Measurements from ENCODE around the gene KANK3.
"Not testable (repeated sequence)": the region's sequence is repeated elsewhere in the genome, so short reads cannot be mapped to it uniquely, and the experiment has no call there.

The KANK3 gene

DNA sequence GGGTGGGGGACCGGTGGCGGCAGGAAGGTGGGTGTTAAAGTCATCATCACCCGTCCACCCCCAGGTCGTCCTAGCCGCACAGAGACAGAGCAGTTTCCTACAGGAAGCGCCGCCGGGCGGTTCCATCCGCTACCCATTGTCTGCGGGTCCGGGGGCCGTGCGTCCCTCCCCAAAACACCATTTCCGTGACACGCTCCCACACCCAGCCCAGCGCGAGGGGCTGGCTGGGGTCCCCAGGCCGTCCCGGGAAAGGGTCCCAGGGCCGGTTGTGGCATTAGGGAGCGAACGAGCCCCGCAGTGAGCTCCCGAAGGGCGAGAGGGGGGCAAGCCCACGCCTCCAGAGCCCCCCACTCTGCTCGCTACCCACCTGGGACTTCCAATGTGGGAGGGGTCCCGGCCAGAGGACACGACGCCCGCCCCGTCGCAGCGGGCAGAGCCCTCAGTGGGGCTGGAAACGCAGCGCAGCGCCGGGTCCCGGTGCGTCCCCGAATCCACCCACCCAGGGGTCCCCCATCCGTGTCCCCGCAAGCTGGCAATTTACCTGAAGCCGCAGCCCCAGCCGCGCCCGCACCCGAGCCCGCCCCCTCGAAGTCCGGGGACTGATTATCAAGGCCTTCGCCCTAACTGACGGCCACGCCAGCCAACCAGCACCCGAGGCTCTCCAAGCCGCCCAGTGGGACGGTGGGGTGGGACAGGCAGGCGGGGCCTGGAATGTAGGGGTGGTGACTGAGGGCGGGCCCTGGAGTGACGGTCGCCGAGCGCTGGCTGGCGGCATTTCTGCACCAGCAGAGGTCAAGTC, at the start of gene KANK3:
Gene KANK3, minus strand, starts transcription at position 579 of the 799 bp plus-strand sequence. CDS start 5,434 bp downstream, outside the sequence.
- DNase-seq (ENCODE audit: low read depth in 2 of 2) = peak; percentile 81

DNA sequence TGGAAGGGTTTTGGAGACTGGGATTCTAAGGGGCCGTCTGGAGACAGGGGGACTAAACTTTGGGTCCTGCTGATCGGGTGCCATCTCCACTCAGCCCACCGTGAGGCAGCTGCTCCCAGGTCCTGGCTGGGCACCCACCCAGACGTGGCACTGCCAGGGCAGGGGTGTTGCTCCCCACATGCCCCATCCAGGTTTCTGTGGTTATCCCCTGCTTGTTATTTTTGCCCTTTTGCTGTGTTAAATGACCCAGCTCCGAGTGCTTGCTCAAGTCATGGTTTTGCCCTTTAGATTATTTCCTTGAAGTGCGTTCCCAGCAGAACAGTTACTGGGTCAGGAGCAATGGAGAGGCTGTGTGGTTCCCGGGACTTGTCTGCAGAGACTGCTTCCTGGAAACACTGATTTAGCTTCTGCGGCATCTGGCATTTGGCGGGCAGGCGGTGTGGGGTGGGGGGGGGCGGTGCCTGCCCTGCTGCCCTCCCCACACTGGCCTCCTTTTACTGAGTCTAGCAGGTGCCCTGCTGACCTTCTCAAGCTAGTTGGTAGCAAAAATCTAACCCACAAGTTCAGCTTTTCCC, 49.0 kb upstream of the KANK3 start:
- no peak for DNase-seq (ENCODE audit: low read depth in 2 of 2)

DNA sequence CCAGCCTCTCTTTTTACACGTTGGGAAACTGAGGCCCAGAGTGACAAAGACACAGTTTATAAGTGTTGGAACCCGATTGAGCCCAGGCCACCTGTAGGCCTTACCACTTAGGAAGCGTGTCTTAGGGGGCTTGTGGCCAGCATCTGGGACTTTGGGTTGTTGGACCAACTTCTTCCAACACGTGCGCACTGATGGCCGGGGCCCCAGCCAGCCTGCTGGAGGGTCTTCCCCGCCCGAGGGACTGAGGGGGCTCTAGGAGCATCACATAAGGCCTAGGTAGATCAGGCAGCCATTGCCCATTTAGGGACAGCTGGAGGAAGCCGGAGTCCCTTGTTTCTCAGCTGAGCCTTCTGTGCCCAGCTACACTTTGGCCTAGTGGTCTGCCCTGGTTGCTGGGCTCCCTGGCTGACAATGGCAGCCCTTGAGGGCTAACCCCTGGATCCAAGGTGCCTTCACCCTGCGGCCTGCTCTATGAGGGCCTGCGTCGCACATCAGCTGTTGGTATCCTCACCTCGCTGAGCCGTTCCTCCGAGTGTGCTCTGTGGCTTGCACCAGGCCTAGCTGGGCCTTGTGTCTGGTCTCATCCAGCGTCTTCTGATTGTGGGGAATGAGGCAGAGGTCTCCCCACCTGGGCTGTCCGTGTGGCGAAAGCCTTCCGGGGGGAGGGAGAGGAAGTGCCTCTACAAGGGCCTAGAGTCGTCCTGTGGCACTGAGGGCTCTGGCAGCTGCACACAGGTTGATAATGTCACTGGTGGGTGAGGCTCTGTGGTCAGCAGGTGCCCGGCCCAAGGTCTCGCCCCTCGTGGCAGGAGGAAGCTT, 48.3 kb upstream of the KANK3 start:
- no peak for DNase-seq (ENCODE audit: low read depth in 2 of 2)

DNA sequence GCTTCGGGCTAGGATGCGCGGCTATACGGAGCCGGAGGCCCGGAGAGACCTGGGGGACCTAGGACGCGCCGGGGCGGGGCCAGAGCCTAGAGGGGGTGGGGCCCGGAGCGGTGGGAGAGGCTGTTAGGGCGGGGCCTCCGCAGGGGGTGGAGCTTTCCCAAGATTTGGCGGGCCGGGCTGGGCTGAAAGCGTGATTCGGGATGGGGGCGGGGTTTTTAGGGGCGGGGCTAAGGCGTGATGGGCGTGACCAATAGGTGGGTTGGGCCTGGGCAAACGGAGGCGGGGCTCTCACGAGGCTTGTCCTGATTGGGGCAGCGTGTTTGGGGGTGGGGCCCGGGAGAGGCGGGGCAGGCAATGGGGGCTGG, 47.5 kb upstream of the KANK3 start:
- DNase-seq (ENCODE audit: low read depth in 2 of 2) = peak; percentile 77 to 81

DNA sequence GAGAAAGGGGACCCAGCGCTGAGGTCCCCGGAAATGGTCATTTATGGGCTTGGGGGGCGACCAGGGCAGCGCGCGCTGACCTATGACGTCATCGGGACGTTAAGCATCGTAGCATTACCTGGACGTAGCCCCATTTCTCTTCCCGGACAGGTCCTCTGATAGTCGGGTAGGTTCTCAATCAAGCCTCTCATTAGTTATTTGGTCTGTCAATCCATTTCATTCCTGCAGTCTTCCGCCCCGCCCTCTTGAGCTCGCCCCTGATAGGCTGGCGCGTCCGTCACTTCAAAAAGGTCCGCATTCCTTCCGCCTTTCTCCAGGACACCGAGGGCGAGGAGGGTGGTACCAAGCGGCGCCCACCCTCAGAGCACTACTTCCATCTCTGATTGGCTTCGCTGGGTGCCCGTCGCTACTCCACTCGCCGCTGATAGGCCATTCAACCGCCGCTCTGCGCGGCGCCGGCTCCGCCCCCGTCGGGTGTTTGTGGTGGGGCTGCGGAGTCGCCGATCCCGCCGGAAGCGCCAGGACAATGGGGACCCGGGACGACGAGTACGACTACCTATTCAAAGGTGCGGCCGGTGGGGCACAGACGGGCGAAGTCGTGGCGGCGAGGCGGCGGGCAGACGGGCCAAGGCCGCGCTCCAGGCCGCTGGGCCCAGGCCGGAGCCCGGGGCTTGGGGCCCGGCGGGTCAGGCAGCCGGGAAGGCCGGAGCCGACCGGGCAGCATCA, 47.0 kb upstream of the KANK3 start, which contains the start of gene RAB11B:
Gene RAB11B, plus strand, starts transcription at position 470 of the 726 bp plus-strand sequence. Its CDS starts 57 bp downstream, at position 527.
- DNase-seq (ENCODE audit: low read depth in 2 of 2) = peak; percentile 91 to 92

DNA sequence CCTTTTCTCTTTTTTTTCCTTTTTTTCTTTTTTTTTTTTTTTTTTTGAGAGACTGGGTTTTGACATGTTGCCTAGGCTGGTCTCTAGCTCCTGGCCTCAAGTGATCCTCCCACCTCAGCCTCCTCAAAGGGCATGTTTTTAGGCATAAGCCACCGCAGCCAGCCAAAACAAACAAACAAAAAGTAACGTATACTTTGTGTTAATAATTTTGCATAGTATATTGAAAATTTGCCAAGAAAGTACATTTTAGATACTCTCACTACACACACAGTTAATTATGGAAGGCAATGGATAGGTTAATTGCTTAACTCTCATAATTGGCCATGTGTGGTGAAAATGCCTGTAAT, 45.5 kb upstream of the KANK3 start:
- no peak for DNase-seq (ENCODE audit: low read depth in 2 of 2)

DNA sequence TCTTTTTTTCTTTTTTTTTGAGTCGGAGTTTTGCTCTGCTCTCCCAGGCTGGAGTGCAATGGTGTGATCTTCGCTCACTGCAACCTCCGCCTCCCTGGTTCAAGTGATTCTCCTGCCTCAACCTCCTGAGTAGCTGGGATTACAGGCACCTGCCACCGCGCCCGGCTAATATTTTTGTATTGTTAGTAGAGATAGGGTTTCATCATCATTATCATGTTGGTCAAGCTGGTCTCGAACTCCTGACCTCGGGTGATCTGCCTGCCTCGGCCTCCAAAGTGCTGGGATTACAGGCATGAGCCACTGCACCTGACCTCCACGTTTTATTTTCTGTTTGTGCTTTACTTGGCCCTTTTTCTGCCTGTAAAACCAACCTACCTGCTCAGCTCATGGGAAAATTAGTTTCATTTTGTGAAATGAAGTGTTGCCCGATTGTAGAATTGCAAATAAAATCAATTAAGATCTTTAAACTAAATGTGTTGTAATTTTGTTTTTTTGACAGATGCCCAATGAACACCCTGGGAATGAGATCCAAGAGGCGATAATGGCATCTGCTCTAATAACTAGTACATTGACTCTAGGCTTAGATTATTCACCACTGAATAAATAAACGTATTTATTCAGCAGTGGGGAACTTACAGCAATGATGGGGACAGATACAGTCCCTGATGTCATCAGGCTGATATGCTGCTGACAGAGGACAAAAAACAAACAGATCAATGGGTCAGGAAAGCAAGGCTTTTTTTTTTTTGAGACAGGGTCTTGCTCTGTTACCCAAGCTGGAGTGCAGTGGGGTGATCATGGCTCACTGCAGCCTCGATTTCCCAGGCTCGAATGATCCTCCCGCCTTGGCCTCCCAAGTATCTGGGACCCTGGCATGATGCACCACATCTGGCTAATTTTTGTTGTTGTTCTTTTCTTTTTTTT, 44.9 kb upstream of the KANK3 start:
- DNase-seq (ENCODE audit: low read depth in 2 of 2) = no peak

DNA sequence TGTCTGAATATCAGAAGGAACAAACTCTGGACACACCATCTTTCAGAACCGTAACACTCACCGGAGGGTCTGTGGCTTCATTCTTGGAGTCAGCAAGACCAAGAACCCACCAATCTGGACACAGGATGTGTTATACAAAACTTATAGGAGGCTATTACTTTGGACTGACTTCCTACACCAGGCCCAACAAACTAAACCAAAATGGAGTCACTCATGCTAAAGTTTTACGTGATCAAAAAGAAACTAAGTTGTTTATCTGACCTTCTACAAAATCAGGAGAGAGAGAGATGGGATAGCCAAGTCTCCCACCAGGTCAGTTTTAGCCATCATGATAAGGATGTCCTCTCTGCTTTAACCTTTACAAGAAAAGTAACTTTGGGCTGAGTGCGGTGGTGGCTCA, 43.9 kb upstream of the KANK3 start:
- DNase-seq (ENCODE audit: low read depth in 2 of 2) = no peak

DNA sequence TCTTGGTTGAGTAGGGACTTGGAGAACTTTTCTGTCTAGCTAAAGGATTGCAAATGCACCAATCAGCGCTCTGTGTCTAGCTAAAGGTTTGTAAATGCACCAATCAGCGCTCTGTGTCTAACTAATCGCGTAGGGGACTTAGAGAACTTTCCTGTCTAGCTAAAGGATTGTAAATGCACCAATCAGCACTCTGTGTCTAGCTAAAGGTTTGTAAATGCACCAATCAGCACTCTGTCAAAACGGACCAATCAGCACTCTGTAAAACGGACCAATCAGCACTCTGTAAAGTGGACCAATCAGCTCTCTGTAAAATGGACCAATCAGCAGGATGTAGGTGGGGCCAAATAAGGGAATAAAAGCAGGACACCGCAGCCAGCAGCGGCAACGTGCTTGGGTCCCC, 43.4 kb upstream of the KANK3 start:
- not testable (repeated sequence) for DNase-seq (ENCODE audit: low read depth in 2 of 2)

DNA sequence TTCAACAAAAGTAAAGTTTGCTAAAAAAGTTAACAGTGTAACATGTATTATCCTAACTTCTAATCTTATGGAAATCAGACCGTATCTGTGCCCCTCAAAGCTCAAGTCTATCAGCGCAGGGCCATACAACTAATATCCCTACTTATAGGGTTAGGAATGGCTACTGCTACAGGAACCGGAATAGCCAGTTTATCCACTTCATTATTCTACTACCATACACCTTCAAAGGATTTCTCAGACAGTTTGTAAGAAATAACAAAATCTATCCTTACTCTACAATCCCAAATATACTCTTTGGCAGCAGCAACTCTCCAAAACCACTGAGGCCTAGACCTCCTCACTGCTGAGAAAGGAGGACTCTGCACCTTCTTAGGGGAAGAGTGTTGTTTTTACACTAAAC, 42.5 kb upstream of the KANK3 start:
- DNase-seq (ENCODE audit: low read depth in 2 of 2) = not testable (repeated sequence)

DNA sequence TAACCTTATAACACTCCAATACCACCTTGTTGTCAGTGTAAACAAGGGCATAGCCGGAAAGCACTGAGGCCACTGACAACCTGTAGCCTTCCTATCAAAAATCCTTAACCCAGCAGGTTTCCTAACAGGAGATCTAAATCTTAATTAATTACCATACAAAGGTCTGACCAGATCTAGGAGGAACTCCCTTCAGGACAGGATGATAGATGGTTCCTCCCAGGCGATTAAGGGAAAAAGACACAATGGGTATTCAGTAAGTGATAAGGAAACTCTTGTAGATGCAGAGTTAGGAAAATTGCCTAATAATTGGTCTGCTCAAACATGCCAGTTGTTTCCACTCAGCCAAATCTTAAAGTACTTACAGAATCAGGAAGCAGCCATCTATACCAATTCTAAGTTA, 42.0 kb upstream of the KANK3 start:
- DNase-seq (ENCODE audit: low read depth in 2 of 2) = not testable (repeated sequence)

DNA sequence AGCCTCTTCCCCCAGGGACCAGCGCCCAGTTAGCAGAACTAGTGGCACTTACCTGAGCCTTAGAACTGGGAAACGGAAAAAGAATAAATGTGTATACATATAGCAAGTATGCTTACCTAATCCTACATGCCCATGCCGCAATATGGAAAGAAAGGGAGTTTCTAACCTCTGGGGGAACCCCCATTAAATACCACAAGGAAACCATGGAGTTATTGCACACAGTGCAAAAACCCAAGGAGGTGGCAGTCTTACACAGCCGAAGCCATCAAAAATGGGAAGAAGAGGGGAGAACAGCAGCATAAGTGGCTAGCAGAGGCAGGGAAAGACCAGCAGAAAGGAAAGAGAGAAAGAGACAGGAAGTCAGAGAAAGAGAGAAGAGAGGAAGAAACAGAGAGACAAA, 41.5 kb upstream of the KANK3 start:
- DNase-seq (ENCODE audit: low read depth in 2 of 2) = not testable (repeated sequence)

DNA sequence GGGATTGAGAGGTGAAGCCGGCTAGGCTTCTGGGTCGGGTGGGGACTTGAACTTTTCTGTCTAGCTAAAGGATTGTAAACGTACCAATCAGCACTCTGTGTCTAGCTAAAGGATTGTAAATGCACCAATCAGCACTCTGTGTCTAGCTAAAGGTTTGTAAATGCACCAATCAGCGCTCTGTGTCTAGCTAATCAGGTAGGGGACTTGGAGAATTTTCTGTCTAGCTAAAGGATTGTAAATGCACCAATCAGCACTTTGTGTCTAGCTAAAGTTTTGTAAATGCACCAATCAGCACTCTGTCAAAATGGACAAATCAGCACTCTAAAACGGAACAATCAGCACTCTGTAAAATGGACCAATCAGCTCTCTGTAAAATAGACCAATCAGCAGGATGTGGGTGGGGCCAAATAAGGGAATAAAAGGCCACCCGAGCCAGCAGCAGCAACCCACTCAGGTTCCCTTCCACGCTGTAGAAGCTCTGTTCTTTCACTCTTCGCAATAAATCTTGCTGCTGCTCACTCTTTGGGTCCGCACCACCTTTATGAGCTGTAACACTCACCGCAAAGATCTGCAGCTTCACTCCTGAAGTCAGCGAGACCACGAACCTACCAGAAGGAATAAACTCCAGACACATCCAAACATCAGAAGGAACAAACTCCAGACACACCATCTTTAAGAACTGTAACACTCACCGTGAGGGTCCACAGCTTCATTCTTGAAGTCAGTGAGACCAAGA, 36.3 kb upstream of the KANK3 start:
- DNase-seq (ENCODE audit: low read depth in 2 of 2) = not testable (repeated sequence)

DNA sequence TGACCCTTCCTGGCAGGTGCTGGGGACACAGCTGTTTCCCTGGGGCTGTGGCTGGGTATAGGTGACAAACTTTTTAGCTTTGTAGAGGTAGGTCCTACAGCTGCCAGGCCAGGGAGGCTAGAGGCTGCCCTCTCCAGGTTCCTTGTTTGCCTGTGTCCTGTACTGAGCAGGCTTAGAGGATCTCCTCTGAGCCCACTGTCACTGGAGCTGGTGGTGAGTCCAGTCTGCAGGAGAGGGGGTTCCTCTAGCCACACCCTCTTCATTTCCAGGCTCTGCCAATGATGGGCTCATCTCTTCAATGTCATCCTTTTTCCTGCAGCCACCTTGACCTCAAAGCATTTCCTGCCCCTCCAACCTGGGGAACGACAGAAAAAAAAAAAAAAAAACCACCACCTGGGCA, 34.5 kb upstream of the KANK3 start:
- no peak for DNase-seq (ENCODE audit: low read depth in 2 of 2)

DNA sequence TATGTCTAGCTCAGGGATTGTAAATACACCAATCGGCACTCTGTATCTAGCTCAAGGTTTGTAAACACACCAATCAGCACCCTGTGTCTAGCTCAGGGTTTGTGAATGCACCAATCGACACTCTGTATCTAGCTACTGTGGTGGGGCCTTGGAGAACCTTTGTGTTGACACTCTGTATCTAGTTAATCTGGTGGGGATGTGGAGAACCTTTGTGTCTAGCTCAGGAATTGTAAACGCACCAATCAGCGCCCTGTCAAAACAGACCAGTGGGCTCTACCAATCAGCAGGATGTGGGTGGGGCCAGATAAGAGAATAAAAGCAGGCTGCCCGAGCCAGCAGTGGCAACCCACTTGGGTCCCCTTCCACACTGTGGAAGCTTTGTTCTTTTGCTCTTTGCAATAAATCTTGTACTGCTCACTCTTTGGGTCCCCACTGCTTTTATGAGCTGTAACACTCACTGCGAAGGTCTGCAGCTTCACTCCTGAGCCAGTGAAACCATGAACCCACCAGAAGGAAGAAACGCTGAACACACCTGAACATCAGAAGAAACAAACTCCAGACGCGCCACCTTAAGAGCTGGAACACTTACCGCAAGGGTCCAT, 33.4 kb upstream of the KANK3 start:
- DNase-seq (ENCODE audit: low read depth in 2 of 2) = not testable (repeated sequence)

DNA sequence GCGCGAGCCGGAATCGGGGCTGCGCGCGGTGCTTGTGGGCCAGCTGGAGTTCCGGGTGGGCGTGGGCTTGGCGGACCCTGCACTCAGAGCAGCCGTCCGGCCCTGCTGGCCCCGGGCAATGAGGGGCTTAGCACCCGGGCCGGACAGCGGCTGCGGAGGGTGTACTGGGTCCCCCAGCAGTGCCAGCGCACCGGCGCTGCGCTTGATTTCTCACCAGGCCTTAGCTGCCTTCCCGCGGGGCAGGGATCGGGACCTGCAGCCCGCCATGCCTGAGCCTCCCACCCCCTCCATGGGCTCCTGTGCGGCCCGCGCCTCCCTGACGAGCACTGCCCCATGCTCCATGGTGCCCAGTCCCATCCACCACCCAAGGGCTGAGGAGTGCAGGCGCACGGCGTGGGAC, 32.7 kb upstream of the KANK3 start:
- not testable (repeated sequence) for DNase-seq (ENCODE audit: low read depth in 2 of 2)

DNA sequence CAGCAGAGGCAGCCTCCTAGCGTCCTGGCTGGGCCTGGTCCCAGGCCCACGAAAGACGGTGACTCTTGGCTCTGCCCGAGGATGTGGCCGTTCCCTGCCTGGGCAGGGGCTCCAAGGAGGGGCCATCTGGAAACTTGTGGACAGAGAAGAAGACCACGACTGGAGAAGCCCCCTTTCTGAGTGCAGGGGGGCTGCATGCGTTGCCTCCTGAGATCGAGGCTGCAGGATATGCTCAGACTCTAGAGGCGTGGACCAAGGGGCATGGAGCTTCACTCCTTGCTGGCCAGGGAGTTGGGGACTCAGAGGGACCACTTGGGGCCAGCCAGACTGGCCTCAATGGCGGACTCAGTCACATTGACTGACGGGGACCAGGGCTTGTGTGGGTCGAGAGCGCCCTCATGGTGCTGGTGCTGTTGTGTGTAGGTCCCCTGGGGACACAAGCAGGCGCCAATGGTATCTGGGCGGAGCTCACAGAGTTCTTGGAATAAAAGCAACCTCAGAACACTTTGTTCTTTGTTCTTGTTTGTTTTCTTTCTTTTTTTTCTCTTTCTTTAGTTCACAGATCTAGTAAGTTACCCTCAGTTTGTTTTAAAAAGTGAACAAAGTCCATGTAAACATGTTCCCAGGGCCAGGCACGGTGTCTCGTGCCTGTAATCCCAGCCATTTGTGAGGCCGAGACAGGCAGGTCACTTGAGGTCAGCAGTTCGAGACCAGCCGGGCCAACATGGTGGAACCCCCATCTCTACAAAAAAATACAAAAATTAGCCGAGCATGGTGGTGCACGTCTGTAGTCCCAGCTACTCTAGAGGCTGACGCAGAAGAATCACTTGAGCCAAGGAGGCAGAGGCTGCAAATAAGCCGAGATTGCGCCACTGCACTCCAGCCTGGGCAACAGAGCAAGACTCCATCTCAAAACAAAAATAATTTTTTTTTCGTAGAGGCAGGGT, 31.1 kb upstream of the KANK3 start:
- no peak for DNase-seq (ENCODE audit: low read depth in 2 of 2)

DNA sequence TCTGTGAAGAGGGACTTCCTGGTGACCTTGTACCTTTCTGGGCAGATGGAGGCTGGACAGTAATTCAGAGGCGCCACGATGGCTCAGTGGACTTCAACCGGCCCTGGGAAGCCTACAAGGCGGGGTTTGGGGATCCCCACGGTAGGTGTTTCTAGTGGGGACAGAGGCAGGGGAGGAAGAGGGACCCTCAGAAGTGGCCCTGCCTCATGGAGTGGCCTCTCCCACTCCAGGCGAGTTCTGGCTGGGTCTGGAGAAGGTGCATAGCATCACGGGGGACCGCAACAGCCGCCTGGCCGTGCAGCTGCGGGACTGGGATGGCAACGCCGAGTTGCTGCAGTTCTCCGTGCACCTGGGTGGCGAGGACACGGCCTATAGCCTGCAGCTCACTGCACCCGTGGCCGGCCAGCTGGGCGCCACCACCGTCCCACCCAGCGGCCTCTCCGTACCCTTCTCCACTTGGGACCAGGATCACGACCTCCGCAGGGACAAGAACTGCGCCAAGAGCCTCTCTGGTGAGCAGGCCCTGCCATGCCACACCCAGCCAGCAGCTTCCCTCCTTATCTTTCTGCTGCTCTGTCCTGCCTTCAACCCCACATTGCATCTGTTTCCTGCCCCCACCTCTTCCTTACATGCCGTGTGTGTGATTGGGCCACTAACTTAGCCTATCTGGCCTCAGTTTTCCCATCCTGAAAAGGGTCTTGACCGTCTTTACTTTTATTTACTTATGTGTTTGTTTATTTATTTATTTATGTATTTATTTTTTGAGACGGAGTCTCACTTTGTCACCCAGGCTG, 28.1 kb upstream of the KANK3 start:
- no peak for DNase-seq (ENCODE audit: low read depth in 2 of 2)
